HG02884 (cell line): ENCODE data around the gene LSR.
A peak's percentile ranks its signal among the peaks of the same experiment; 100 is the strongest.

Source experiments
- ATAC-seq: cut with Tn5 transposase; IDR thresholded peaks from one replicate; pipeline ENCODE4 v1.9.1; 2021; ENCODE audit warnings: mild to moderate bottlenecking, moderate library complexity; ENCODE audit not compliant: unreplicated experiment

LSR gene

GRCh38 chr19:35266520-35267352, 17.9 kb downstream of the LSR start:
- ATAC-seq = no peak

GRCh38 chr19:35267353-35267817, 18.6 kb downstream of the LSR start:
- no peak for ATAC-seq

GRCh38 chr19:35267818-35268535, 19.2 kb downstream of the LSR start:
- peak; percentile 41 for ATAC-seq

GRCh38 chr19:35268536-35269437, 20.0 kb downstream of the LSR start, which contains the start of gene USF2:
TSS of gene USF2 (plus strand) at chr19:35268962. CDS start at chr19:35269102, 140 bp downstream.
- peak; percentile 12 for ATAC-seq

- ATAC-seq = peak; percentile 51
Observed at GRCh38 chr19:35269438-35270117, 20.8 kb downstream of the LSR start.

- no peak for ATAC-seq
Observed at GRCh38 chr19:35270381-35270811, 21.6 kb downstream of the LSR start.

GRCh38 chr19:35271546-35271945, 22.7 kb downstream of the LSR start:
- no peak for ATAC-seq

- no peak for ATAC-seq
Observed at GRCh38 chr19:35272122-35272719, 23.4 kb downstream of the LSR start.

GRCh38 chr19:35272954-35273649, 24.3 kb downstream of the LSR start:
- no peak for ATAC-seq

- ATAC-seq = no peak
Observed at GRCh38 chr19:35273686-35274259, 25.0 kb downstream of the LSR start.

- ATAC-seq = no peak
Observed at GRCh38 chr19:35274323-35274722, 25.5 kb downstream of the LSR start.

- ATAC-seq = no peak
Observed at GRCh38 chr19:35276706-35277281, 28.0 kb downstream of the LSR start.

- no peak for ATAC-seq
Observed at GRCh38 chr19:35278578-35279284, 29.9 kb downstream of the LSR start.

GRCh38 chr19:35279374-35279773, 30.6 kb downstream of the LSR start:
- ATAC-seq = no peak

- ATAC-seq = no peak
Observed at GRCh38 chr19:35279985-35280821, 31.4 kb downstream of the LSR start.

- ATAC-seq = no peak
Observed at GRCh38 chr19:35281303-35281702, 32.5 kb downstream of the LSR start.
